C4-2B (cell line): Measurements from ENCODE around the gene TAF8.

ENCODE experiments used
- CTCF ChIP-seq: fragments of 450-650 bp; conservative IDR thresholded peaks from 2 replicates; pipeline ENCODE4 v1.5.1; 2017; ENCODE audit warnings: mild to moderate bottlenecking
- ZFX ChIP-seq: fragments of 450-650 bp; IDR thresholded peaks from 2 replicates; pipeline ENCODE4 v1.6.1; 2017

- no peak for TF ChIP-seq CTCF
- TF ChIP-seq ZFX, result no peak
Observed at GRCh38 chr6:42135161-42135560, 84.8 kb downstream of the TAF8 start.
